HEK293T (cell line): Measurements from ENCODE around the gene CHST11.

Source experiments
- CTCF ChIA-PET: fragments of 350-600 bp; formaldehyde crosslinking; extraction: SDS; loops from one replicate; lab custom pipeline; 2021; ENCODE audit warnings: antibody characterized with exemption, inconsistent platforms; lab: Yijun Ruan, JAX
- POLR2A ChIA-PET: fragments of 350-600 bp; formaldehyde crosslinking; extraction: SDS; loops from one replicate; lab custom pipeline; 2020; ENCODE audit warnings: antibody characterized with exemption, inconsistent platforms; lab: Yijun Ruan, JAX
- DNase-seq: peaks from one replicate; pipeline ENCODE4 v3.0.0; 2012; ENCODE audit warnings: mixed read lengths; ENCODE audit errors: extremely low spot score
- ARNT ChIP-seq: fragments of 450-650 bp; IDR thresholded peaks from 2 replicates; pipeline ENCODE4 v1.6.1; 2017; ENCODE audit warnings: mild to moderate bottlenecking
- BHLHE40 ChIP-seq: fragments of 450-650 bp; IDR thresholded peaks from 2 replicates; pipeline ENCODE4 v1.6.1; 2016; ENCODE audit warnings: mild to moderate bottlenecking, moderate library complexity, borderline replicate concordance
- CTBP1 ChIP-seq: fragments of 450-650 bp; IDR thresholded peaks from 2 replicates; pipeline ENCODE4 v1.6.1; 2016; ENCODE audit warnings: borderline replicate concordance
- ELF4 ChIP-seq: fragments of 450-650 bp; IDR thresholded peaks from 2 replicates; pipeline ENCODE4 v1.6.1; 2017; ENCODE audit warnings: antibody characterized with exemption
- FOXA1 ChIP-seq: fragments of 450-650 bp; IDR thresholded peaks from 2 replicates; pipeline ENCODE4 v1.6.1; 2016; ENCODE audit warnings: mild to moderate bottlenecking
- FOXK2 ChIP-seq: fragments of 450-650 bp; IDR thresholded peaks from 2 replicates; pipeline ENCODE4 v1.6.1; 2016; ENCODE audit warnings: mild to moderate bottlenecking
- FOXM1 ChIP-seq: fragments of 450-650 bp; IDR thresholded peaks from 2 replicates; pipeline ENCODE4 v1.6.1; 2017; ENCODE audit warnings: mild to moderate bottlenecking, borderline replicate concordance
- HDGF ChIP-seq: fragments of 450-650 bp; IDR thresholded peaks from 2 replicates; pipeline ENCODE4 v1.6.1; 2017; ENCODE audit warnings: antibody characterized with exemption, borderline replicate concordance
- L3MBTL2 ChIP-seq: fragments of 450-650 bp; conservative IDR thresholded peaks from 2 replicates; pipeline ENCODE4 v1.6.1; 2016; ENCODE audit warnings: mild to moderate bottlenecking
- LEF1 ChIP-seq: fragments of 450-650 bp; IDR thresholded peaks from 2 replicates; pipeline ENCODE4 v1.6.1; 2017; ENCODE audit warnings: mild to moderate bottlenecking, borderline replicate concordance
- NFRKB ChIP-seq: fragments of 450-650 bp; IDR thresholded peaks from 2 replicates; pipeline ENCODE4 v1.6.1; 2016; ENCODE audit warnings: mild to moderate bottlenecking, moderate library complexity
- PKNOX1 ChIP-seq: fragments of 450-650 bp; IDR thresholded peaks from 2 replicates; pipeline ENCODE4 v1.6.1; 2016
- SP1 ChIP-seq: fragments of 450-650 bp; IDR thresholded peaks from 2 replicates; pipeline ENCODE4 v1.6.1; 2017
- SUZ12 ChIP-seq: fragments of 450-650 bp; IDR thresholded peaks from 2 replicates; pipeline ENCODE4 v1.6.1; 2016; ENCODE audit warnings: mild to moderate bottlenecking
- TARDBP ChIP-seq: fragments of 450-650 bp; IDR thresholded peaks from 2 replicates; pipeline ENCODE4 v1.6.1; 2016
- ZNF384 ChIP-seq: fragments of 450-650 bp; IDR thresholded peaks from 2 replicates; pipeline ENCODE4 v1.6.1; 2016

CHST11 gene

GRCh38 chr12:104672096-104672445 is 215.3 kb downstream of the CHST11 start:
- ChIA-PET POLR2A (no interaction called here), CTCF (interaction anchor here (1.3 kb wide), 1 partner anchor 290 kb away, joined by 3 read pairs; no protein-coding TSS in a partner anchor)
- TF ChIP-seq FOXM1: no peak
- TF ChIP-seq SP1: no peak
- TF ChIP-seq TARDBP: no peak
- TF ChIP-seq BHLHE40: no peak
- no peak for TF ChIP-seq LEF1
- no peak for TF ChIP-seq SUZ12
- no peak for TF ChIP-seq ELF4
- TF ChIP-seq FOXK2: no peak
- TF ChIP-seq HDGF: no peak
- no peak for TF ChIP-seq FOXA1
- no peak for TF ChIP-seq ARNT
- TF ChIP-seq PKNOX1: no peak
- TF ChIP-seq NFRKB: no peak
- DNase-seq: no peak

DNA sequence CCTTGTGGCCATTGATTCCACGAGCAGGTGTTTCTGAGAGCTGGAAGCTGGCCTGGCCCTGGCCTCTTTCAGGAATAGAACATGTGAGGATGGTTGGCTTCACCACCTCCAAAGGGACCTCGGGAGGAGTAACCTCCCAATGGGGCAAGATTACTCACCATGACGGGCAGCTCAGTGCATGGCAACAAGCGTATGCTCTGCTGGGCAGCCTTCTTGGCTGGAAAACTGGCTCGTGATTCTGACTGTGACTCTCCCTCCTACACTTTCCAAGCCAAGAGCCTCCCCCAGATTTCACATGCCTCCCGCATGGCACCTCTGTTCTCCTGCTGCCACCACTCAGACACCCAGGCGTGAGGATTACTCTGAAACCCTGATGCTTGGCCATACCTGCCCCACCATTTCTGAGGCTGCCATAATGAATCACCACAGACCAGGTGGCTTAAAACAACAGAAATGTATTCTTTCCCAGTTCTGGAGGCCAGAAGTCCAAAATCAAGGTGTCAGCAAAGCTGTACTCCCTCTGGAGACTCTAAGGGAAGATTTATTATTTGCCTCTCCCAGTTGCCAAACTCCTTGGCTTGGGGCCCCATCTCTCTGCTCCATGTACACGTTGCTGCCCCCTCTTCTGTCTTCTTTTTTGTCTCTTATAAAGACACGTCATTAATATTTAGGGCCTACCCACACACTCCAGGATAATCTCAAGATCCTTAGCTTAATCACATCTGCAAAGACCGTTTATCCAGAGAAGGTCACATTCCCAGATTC is 215.9 kb downstream of the CHST11 start:
- POLR2A ChIA-PET: no interaction called here
- TF ChIP-seq L3MBTL2 (no peak), SUZ12 (no peak), BHLHE40 (no peak), ELF4 (no peak), PKNOX1 (no peak), ARNT (no peak), LEF1 (no peak), NFRKB (no peak)
- no peak for DNase-seq
- CTCF ChIA-PET: interaction anchor here (1.3 kb wide), 1 partner anchor 291 kb away, joined by 3 read pairs; no protein-coding TSS in a partner anchor

DNA sequence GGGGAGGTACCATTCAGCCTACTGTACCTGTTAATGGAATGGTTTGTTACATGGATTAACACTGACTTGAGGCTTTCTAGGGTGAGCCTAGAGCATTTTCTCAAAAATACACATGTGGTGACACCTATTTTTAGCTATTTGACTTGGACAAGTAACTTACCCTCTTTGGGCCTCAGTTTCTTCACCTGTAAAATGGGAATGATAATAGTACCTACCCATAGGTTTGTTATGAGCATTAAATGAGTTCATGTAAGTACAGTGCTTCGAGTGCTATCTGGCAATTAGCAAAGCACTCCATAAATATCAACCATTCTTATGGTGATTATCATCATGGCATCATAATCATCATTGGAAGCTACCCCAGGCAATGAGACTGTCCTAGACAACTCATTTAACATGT is 216.5 kb downstream of the CHST11 start:
- no peak for DNase-seq
- ChIA-PET POLR2A (no interaction called here), CTCF (no interaction called here)
- TF ChIP-seq ELF4: no peak
- TF ChIP-seq NFRKB: no peak
- no peak for TF ChIP-seq HDGF
- no peak for TF ChIP-seq PKNOX1
- no peak for TF ChIP-seq LEF1
- TF ChIP-seq FOXA1: no peak
- TF ChIP-seq SUZ12: no peak
- TF ChIP-seq FOXK2: no peak
- TF ChIP-seq SP1: no peak
- TF ChIP-seq BHLHE40: no peak
- TF ChIP-seq FOXM1: no peak
- no peak for TF ChIP-seq L3MBTL2
- no peak for TF ChIP-seq ZNF384
- no peak for TF ChIP-seq CTBP1
- TF ChIP-seq TARDBP: no peak
- TF ChIP-seq ARNT: no peak

DNA sequence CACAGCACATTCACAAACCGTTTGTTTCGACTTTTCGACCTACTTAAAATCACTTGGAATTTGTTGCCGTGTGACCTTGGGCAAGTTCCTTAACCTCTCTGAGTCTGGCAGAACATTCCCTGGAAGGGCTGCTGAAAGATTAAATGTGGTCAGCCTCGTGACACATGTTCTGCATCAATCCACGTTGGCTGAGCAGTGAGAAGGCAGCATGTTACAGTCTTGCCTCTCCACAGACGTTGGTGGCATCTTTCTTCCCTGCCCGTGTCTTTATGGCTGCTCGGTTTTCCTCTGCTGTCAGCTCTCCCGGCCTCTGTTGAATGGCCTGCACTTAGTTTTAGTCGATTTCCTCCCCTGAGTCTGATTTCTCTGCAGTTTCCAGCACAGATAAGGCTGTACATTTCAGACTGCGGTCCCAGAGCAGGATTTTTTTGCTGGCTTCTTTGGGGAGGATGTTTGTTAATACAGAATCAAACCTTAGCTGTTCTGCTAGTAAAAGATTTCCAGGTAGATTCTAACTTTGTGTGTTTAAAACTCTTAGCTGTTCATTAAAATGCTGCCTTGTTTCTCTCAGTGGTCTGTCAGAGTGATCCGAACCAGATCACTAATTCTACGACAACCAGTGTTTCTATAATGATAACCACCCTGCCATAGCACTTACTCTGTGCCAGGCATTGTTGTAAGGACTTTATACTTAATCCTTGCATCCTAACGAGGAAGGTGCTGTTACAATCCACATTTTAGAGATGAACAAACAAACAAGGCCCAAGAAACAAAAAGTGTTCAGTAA is 217.1 kb downstream of the CHST11 start:
- ChIA-PET POLR2A (no interaction called here), CTCF (no interaction called here)
- TF ChIP-seq ZNF384 (no peak), HDGF (no peak), ARNT (no peak), L3MBTL2 (no peak), NFRKB (no peak), PKNOX1 (no peak), SUZ12 (no peak), CTBP1 (no peak), SP1 (no peak), FOXA1 (no peak), ELF4 (no peak), LEF1 (no peak), BHLHE40 (no peak)
- no peak for DNase-seq

DNA sequence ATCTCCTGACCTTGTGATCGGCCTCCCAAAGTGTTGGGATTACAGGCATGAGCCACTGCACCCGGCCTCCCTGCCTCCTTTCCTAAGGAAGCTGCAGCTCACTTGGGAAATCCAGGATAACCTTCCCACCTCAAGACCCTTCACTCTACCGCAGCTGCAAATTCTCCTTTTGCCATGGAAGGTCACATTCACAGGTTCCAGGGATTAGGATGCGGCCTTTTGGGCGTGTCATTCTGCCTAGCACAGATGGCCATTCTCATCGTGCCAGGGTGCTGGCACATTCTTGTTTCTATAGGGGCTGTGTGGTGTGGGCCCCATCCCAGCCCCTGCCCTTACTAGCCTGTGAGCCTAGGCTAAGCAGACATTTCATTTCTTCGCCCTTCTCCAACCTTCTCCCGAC is 219.9 kb downstream of the CHST11 start:
- ChIA-PET POLR2A (no interaction called here), CTCF (no interaction called here)
- no peak for DNase-seq
- TF ChIP-seq TARDBP (no peak), FOXK2 (no peak), ELF4 (no peak), ZNF384 (no peak), HDGF (no peak), PKNOX1 (no peak), LEF1 (no peak), ARNT (no peak), SUZ12 (no peak), SP1 (no peak), L3MBTL2 (no peak), FOXM1 (no peak), BHLHE40 (no peak)
